IPS-18c (cell line): Measurements from ENCODE around the gene GREM1.
A peak's percentile ranks its signal among the peaks of the same experiment; 100 is the strongest.

Experiments used
- H3K4me3 ChIP-seq: 2 replicates; pipeline ENCODE4 v1.7.0; 2013; ENCODE audit warnings: low read depth, mild to moderate bottlenecking, low read length, moderate library complexity; ENCODE audit not compliant: insufficient read depth
- H3K9me3 ChIP-seq: one replicate; pipeline ENCODE4 v1.6.1; 2013; ENCODE audit warnings: mild to moderate bottlenecking, low read length, moderate library complexity; ENCODE audit not compliant: control insufficient read depth, insufficient read depth

The GREM1 gene

GRCh38 chr15:32717426-32718226, at the start of gene GREM1:
GREM1 (plus strand) TSS chr15:32718004; CDS start chr15:32730691, 12,687 bp downstream.
- Histone ChIP-seq H3K9me3 (no peaks in the 10 kb centered on the region), H3K4me3 (peak within 1 kb of the TSS; percentile 60)

GRCh38 chr15:32668942-32669341, 48.9 kb upstream of the GREM1 start:
- no peak overlapping the region for H3K4me3 ChIP-seq
- no peaks in the 10 kb centered on the region for H3K9me3 ChIP-seq

- Histone ChIP-seq H3K4me3 (no peak overlapping the region), H3K9me3 (no peaks in the 10 kb centered on the region)
Observed at GRCh38 chr15:32669896-32670611, 47.8 kb upstream of the GREM1 start.

- no peak overlapping the region for H3K4me3 ChIP-seq
- H3K9me3 ChIP-seq, result no peaks in the 10 kb centered on the region
Observed at GRCh38 chr15:32670623-32671022, 47.2 kb upstream of the GREM1 start.

DNA sequence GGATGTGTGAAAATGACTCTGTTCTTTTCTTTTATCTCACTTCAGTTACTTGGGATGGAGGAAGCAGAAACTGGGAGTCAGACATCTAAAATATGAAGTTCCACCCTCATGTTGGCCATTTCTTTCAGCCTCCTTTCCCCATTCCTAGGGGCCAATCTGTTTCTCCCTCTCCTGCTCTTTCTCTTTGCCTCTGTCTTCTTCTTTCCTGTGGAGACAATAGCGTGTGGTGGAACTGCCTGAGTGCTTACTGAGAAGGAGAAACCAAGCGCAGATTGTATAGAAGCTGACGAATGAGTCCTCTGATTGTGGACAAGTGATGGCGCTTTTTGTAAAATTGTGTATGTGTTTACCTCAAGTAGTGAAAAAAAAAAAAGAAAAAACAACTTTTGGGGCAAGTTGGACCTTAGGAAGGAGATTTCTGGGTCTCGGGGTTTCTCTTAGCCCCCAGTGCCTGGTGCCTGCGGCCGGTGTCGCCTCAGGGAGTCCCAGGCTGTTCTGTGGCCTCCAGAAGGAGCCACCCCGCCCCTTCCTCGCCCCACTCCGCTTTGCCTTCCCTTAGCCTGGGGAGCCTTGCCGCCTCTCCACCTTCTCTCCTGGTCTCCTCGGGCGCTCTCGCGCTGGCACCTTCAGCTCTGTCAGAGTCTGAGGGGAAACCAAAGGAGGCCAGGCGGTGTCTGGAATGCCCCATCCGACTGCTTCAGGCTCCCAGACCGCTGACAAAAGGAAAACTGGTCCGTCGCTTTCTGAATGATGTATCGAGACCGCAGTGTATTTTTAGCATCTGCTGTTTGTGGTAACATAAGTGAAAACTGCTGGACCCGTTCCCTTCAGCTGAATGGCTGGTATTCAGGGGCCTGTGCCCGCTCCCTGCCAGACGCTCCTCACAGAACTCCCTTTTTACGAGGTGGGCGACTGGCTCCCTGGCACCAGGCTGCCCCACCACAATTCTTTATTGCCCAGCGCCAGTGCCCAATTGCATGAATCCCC, 46.2 kb upstream of the GREM1 start:
- Histone ChIP-seq H3K4me3 (no peak overlapping the region; the same call in 1 of the 2 replicates), H3K9me3 (no peaks in the 10 kb centered on the region)

GRCh38 chr15:32674681-32675080, 43.1 kb upstream of the GREM1 start:
- no peaks in the 10 kb centered on the region for H3K9me3 ChIP-seq

GRCh38 chr15:32675466-32675865, 42.3 kb upstream of the GREM1 start:
- Histone ChIP-seq H3K4me3 (no peak overlapping the region), H3K9me3 (no peaks in the 10 kb centered on the region)

More at GRCh38 chr15:32674681-32675080, 43.1 kb upstream of the GREM1 start:
- H3K4me3 ChIP-seq, result no peak overlapping the region

DNA sequence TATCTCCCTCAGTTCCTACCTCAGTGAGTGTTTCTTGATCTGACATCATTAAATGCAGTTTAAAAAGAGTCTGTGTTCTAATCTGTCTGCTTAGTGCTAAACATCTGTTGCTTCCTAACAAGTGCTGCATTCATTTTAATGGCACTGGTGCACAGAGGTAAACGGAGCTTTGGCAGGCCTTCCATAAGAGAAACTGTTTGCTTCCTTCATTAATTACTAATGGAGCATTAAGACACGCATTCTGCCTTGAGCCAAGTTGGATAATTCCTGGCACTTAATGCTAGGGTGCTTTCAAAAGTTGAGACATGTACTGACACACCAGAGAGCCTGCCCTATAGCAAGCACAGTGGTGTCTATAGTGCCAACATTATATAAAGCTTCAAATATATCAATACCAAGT, 41.6 kb upstream of the GREM1 start:
- H3K4me3 ChIP-seq, result no peak overlapping the region
- no peaks in the 10 kb centered on the region for H3K9me3 ChIP-seq

DNA sequence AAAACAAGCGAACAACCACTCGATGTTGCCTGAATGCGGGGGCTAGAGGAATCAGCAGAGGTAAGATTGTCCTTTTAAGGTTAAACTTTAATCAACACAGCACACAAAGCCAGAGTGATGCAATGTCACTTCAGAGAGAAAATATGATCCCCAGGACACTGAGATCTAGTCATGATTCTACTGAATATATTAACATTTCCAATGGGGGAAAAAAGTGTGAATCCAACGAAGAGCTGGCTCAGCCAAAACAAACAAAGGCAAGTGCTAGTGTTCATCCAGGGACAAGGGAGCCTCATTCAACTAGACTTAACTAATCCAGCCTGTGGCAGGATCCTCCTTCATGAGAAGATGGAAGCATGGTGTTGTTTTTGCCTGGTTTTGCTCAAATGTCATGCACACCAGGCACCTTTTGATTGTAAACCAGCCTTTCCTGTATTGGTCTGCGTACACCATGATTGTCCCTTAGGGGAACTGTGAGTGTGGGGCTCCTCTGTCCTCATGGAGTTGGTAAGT, 40.5 kb upstream of the GREM1 start:
- Histone ChIP-seq H3K9me3 (no peaks in the 10 kb centered on the region), H3K4me3 (no peak overlapping the region)

GRCh38 chr15:32679298-32679690, 38.5 kb upstream of the GREM1 start:
- Histone ChIP-seq H3K4me3 (no peak overlapping the region), H3K9me3 (no peaks in the 10 kb centered on the region)

GRCh38 chr15:32682569-32682968, 35.2 kb upstream of the GREM1 start:
- Histone ChIP-seq H3K4me3 (no peak overlapping the region), H3K9me3 (no peaks in the 10 kb centered on the region)

GRCh38 chr15:32682977-32683630, 34.7 kb upstream of the GREM1 start:
- Histone ChIP-seq H3K4me3 (no peak overlapping the region), H3K9me3 (no peaks in the 10 kb centered on the region)

GRCh38 chr15:32683906-32684584, 33.8 kb upstream of the GREM1 start:
- Histone ChIP-seq H3K4me3 (no peak overlapping the region), H3K9me3 (no peaks in the 10 kb centered on the region)

DNA sequence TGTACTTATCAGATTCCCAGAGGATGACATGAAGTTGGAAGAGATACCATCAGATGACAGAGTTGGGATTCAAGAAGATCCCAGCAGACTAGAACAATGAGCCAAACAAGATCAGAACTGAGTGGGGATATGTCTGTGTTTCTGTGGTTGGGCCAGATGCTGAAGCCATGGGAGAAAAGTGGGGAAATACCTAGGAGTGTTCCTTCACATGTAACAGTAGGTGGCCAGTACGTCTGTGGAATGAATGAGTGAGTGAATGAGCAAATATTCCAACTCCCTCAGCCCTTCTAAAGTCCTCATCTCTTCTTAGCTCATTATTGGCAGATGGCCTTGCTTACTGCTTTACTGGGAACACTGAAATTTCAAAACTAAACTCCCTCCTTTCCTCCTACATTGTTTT, 32.2 kb upstream of the GREM1 start:
- H3K9me3 ChIP-seq, result no peaks in the 10 kb centered on the region
- H3K4me3 ChIP-seq, result no peak overlapping the region

DNA sequence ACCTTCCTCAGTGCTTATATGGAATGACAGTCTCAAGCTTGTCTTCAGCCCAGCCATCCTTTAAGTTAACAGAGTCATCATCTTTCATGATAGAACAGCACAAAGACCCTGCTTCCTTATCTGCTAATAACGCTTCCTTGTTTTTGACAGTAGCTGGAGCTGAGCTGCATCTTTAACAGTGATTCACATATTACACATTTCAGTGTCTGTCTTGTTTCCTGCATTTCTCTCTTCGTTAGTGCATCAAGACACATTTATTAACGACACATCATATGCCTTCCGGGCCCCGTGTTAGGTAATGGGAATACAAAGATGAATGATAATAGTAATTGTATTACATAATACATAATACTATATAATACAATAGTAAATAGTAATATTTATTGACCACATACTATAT, 30.2 kb upstream of the GREM1 start:
- no peak overlapping the region for H3K4me3 ChIP-seq
- no peaks in the 10 kb centered on the region for H3K9me3 ChIP-seq

GRCh38 chr15:32688151-32688639, 29.6 kb upstream of the GREM1 start:
- Histone ChIP-seq H3K9me3 (no peaks in the 10 kb centered on the region), H3K4me3 (no peak overlapping the region)
